Neuronal stem cell (in vitro differentiated cells): Measurements from ENCODE around the gene PTPN23. TPM values are rescaled to one million over a fixed set of nuclear protein-coding genes. Genes with fewer than 3 reads are reported as not detected.
A peak's percentile ranks its signal among the peaks of the same experiment; 100 is the strongest.

Source experiments
- DNase-seq: peaks from one replicate; pipeline ENCODE4 v3.0.0-alpha.2; 2013; ENCODE audit warnings: low spot score
- H2AFZ ChIP-seq: one replicate; pipeline ENCODE4 v1.6.1; 2013; ENCODE audit warnings: mild to moderate bottlenecking, low read length, inconsistent platforms
- H2AK5ac ChIP-seq: 2 replicates; pipeline ENCODE4 v1.6.1; 2013; ENCODE audit warnings: low read depth, mild to moderate bottlenecking, inconsistent platforms, low read length, moderate library complexity, mixed read lengths
- H2BK120ac ChIP-seq: 2 replicates; pipeline ENCODE4 v1.6.1; 2013; ENCODE audit warnings: low read depth, mild to moderate bottlenecking, inconsistent platforms, low read length, moderate library complexity, mixed read lengths
- H2BK12ac ChIP-seq: one replicate; pipeline ENCODE4 v1.6.1; 2013; ENCODE audit warnings: low read length, inconsistent platforms
- H2BK15ac ChIP-seq: 2 replicates; pipeline ENCODE4 v1.6.1; 2013; ENCODE audit warnings: mild to moderate bottlenecking, low read length, inconsistent platforms, mixed read lengths
- H2BK5ac ChIP-seq: one replicate; pipeline ENCODE4 v1.6.1; 2013; ENCODE audit warnings: inconsistent platforms, mild to moderate bottlenecking, low read length, moderate library complexity
- H3K14ac ChIP-seq: one replicate; pipeline ENCODE4 v1.6.1; 2013; ENCODE audit warnings: low read length, inconsistent platforms
- H3K18ac ChIP-seq: 2 replicates; pipeline ENCODE4 v1.6.1; 2013; ENCODE audit warnings: low read length, inconsistent platforms
- H3K23ac ChIP-seq: 2 replicates; pipeline ENCODE4 v1.6.1; 2013; ENCODE audit warnings: low read depth, mild to moderate bottlenecking, mixed read lengths, low read length, inconsistent platforms; ENCODE audit not compliant: poor library complexity
- H3K27ac ChIP-seq: replicated peaks from 3 replicates; pipeline ENCODE4 v1.5.1; 2013; ENCODE audit warnings: low read length, inconsistent platforms
- H3K27me3 ChIP-seq, 3 experiments: 2 replicates each; pipeline ENCODE4 v1.6.1; 2013; ENCODE audit warnings: low read length in 3 of 3, mild to moderate bottlenecking in 2 of 3, inconsistent platforms in 1 of 3, low read depth in 1 of 3, mixed read lengths in 1 of 3, moderate library complexity in 1 of 3; ENCODE audit not compliant: control insufficient read depth in 3 of 3, insufficient read depth in 3 of 3
- H3K36me3 ChIP-seq, 2 donors: replicated peaks in 1 of 2; 2 replicates each; pipeline ENCODE4 v1.6.1; 2013; ENCODE audit warnings: low read length in 2 of 2; ENCODE audit not compliant: control insufficient read depth in 2 of 2, insufficient read depth in 2 of 2
- H3K4ac ChIP-seq: 2 replicates; pipeline ENCODE4 v1.6.1; 2013; ENCODE audit warnings: inconsistent platforms, mild to moderate bottlenecking, low read length, moderate library complexity
- H3K4me1 ChIP-seq, 2 donors: 1 replicate in 1 of 2; 2 replicates in 1 of 2; pipeline ENCODE4 v1.6.1; 2013; ENCODE audit warnings: low read length in 2 of 2, low read depth in 1 of 2; ENCODE audit not compliant: control insufficient read depth in 2 of 2, insufficient read depth in 1 of 2
- H3K4me2 ChIP-seq: one replicate; pipeline ENCODE4 v1.6.1; 2013; ENCODE audit warnings: mild to moderate bottlenecking, low read length, inconsistent platforms; ENCODE audit not compliant: insufficient read depth, poor library complexity, severe bottlenecking
- H3K4me3 ChIP-seq, 2 donors: 2 replicates each; pipeline ENCODE4 v1.5.1; 2013; ENCODE audit warnings: low read length in 2 of 2, mild to moderate bottlenecking in 2 of 2, inconsistent platforms in 1 of 2, moderate library complexity in 1 of 2
- H3K79me1 ChIP-seq: one replicate; pipeline ENCODE4 v1.6.1; 2013; ENCODE audit warnings: low read depth, mild to moderate bottlenecking, inconsistent platforms, low read length, moderate library complexity
- H3K9ac ChIP-seq: one replicate; pipeline ENCODE4 v1.6.1; 2013; ENCODE audit warnings: mild to moderate bottlenecking, low read depth, low read length, inconsistent platforms; ENCODE audit not compliant: poor library complexity
- H3K9me3 ChIP-seq, 2 donors: replicated peaks in 1 of 2; 2 replicates each; pipeline versions ENCODE3 to v1.6.1; 2013; ENCODE audit warnings: low read length in 2 of 2, mild to moderate bottlenecking in 2 of 2, inconsistent platforms in 1 of 2, low read depth in 1 of 2, mixed read lengths in 1 of 2, moderate library complexity in 1 of 2; ENCODE audit not compliant: control insufficient read depth in 2 of 2, insufficient read depth in 1 of 2
- H4K8ac ChIP-seq: one replicate; pipeline ENCODE4 v1.6.1; 2013; ENCODE audit warnings: low read depth, mild to moderate bottlenecking, inconsistent platforms, low read length, moderate library complexity
- H4K91ac ChIP-seq: one replicate; pipeline ENCODE4 v1.6.1; 2013; ENCODE audit warnings: low read length, low read depth, mild to moderate bottlenecking, inconsistent platforms; ENCODE audit not compliant: poor library complexity
- WGBS, 2 donors: extraction: QIAGEN DNeasy Blood & Tissue Kit; methylation state at CpG; one replicate each; pipeline ENCODE4 v1.1.7; 2013; ENCODE audit warnings: missing lambda C conversion rate in 2 of 2, mixed read lengths in 1 of 2; ENCODE audit not compliant: insufficient read length in 2 of 2, insufficient replicate concordance in 1 of 2; ENCODE audit errors: extremely low coverage in 2 of 2; 5-methylcytosine and 5-hydroxymethylcytosine counted together
- polyA plus RNA-seq, 2 experiments: library from polyadenylated mRNA; stranded (reverse); fragments of 200-250 nt; gene quantifications; one replicate each; pipeline ENCODE4 v1.2.3, GENCODE V29; 2013

PTPN23 gene
- polyA plus RNA-seq (2013, experiment 1 of 2): 16.8 TPM
- 16.8 TPM for polyA plus RNA-seq (2013, experiment 2 of 2)

DNA sequence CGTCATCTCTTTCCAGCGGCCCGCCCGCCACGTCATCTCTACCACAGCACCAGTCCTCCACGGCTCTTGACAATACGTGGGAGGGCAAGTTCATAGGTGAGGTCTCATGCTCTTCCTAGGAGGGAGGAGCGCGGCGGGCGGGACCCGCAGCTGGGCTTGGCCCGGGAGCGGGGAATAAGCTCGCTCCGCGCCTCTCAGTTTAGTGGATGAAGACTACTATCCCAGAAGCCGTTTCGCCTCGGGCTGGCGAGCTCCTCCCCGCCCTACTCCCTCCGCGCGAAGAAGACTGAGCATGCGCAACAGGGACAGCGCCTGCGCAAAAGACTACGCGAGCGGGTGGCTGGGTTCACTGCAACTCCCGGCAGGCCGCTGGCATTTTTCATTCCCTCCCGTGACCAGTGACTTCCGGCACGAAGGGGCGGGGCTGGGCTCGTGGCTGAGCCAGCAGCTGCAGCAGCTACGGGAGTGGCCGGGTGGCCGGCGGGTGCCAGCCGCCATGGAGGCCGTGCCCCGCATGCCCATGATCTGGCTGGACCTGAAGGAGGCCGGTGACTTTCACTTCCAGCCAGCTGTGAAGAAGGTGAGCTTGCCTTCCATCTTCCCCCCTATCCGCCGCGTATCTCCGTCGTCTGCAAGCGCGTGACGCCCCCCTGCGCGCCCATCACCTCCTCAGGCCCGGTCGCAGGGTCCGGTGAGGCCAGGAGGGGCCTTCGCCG is at the start of gene PTPN23:
PTPN23 (plus strand) TSS at position 421 of the 716 bp plus-strand sequence; CDS start at position 497, 76 bp downstream.
- peaks cover 0 to 20% of the 10 kb centered on the region in 2 donors for H3K36me3 ChIP-seq
- H3K9me3 ChIP-seq: no peaks in the 10 kb centered on the region
- peak within 1 kb of the TSS; percentile 30 for H3K4ac ChIP-seq
- peaks cover 3% of the 10 kb centered on the region for H3K79me1 ChIP-seq
- no peaks in the 10 kb centered on the region for H3K27me3 ChIP-seq
- peak within 1 kb of the TSS; percentile 97 for H3K18ac ChIP-seq
- H2AFZ ChIP-seq: peak within 1 kb of the TSS; percentile 93
- H2BK120ac ChIP-seq: no peak within 1 kb of the TSS
- peak within 1 kb of the TSS; percentile 97 for H3K23ac ChIP-seq
- peaks cover 5 to 6% of the 10 kb centered on the region in 2 donors for H3K4me1 ChIP-seq
- peak within 1 kb of the TSS; percentile 38 for H2BK15ac ChIP-seq
- peak within 1 kb of the TSS; percentile 28 for H3K14ac ChIP-seq
- peak within 1 kb of the TSS; percentile 33 for H3K27ac ChIP-seq
- H4K8ac ChIP-seq: peak within 1 kb of the TSS; percentile 45
- peak within 1 kb of the TSS; percentile 66 for H2AK5ac ChIP-seq
- peak within 1 kb of the TSS; percentile 97 for H3K9ac ChIP-seq
- H3K4me2 ChIP-seq: peak within 1 kb of the TSS; percentile 76
- peak; percentile 99 for DNase-seq
- H3K4me3 ChIP-seq: peak within 1 kb of the TSS; percentile 81 to 95
- no peak within 1 kb of the TSS for H2BK12ac ChIP-seq
- no CpG with 5 or more reads among the region's 61 CpGs for WGBS, 2 donors
- no peak within 1 kb of the TSS for H2BK5ac ChIP-seq
- peak within 1 kb of the TSS; percentile 56 for H4K91ac ChIP-seq

DNA sequence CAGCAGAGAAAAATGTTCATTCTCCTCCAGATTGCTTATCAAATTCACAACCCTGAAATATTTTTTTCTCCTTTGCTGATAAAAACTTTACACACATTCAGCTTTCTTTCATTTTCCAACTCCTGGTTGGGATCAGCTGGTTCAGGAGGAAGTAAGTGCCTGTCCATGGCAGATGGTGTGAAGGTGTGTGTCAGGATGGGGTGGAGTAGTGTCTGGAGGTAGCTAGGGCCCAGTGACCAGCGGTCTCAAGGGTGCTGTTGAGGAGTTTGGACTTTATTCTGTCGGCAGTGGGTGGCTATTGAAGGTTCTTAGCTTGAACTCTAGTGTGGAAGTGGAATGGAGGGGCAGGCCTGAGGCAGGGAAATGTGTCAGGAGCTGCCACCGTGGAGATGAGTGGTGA is 46.9 kb upstream of the PTPN23 start:
- peak overlapping the region in 1 of 2 donors; percentile 37 for H3K4me3 ChIP-seq
- no peak overlapping the region for H2BK15ac ChIP-seq
- H4K8ac ChIP-seq: no peak overlapping the region
- no peak overlapping the region for H2BK120ac ChIP-seq
- H2BK5ac ChIP-seq: no peak overlapping the region
- no peak overlapping the region for H3K4ac ChIP-seq
- H2AFZ ChIP-seq: no peak overlapping the region
- no peak overlapping the region for H2BK12ac ChIP-seq
- no peaks in the 10 kb centered on the region for H3K79me1 ChIP-seq
- DNase-seq: no peak
- H3K36me3 ChIP-seq: peaks cover 21 to 90% of the 10 kb centered on the region in 2 donors
- no peak overlapping the region for H3K14ac ChIP-seq
- H3K4me2 ChIP-seq: no peak overlapping the region
- no peaks in the 10 kb centered on the region for H3K4me1 ChIP-seq
- WGBS, 2 donors: no CpG with 5 or more reads among the region's 3 CpGs
- H3K23ac ChIP-seq: no peak overlapping the region
- H3K27me3 ChIP-seq: no peaks in the 10 kb centered on the region
- H3K9ac ChIP-seq: no peak overlapping the region
- no peak overlapping the region for H3K18ac ChIP-seq
- H4K91ac ChIP-seq: no peak overlapping the region
- H2AK5ac ChIP-seq: no peak overlapping the region
- H3K9me3 ChIP-seq: no peaks in the 10 kb centered on the region
- no peak overlapping the region for H3K27ac ChIP-seq

DNA sequence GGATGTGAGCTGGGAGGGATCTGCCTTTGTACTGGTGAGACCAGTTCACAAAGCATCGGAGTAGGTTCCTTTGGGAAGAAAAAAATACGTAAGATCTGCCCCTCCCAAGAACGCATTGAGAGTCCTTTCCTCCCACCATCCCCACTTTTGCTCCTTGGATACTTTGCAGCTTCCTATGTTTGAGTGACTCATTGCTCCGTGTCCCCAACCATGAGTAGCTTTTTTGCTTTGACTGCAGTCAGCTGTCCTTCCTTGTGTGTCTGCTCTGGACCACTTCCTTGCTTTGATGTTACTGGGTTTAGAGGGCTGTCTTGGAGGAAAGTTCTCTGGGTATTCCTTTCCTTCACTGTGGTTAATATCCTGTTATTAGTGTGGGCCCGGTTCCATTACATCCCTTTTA is 43.2 kb upstream of the PTPN23 start:
- Histone ChIP-seq H2BK12ac (no peak overlapping the region), H3K4me3 (no peak overlapping the region), H3K27ac (no peak overlapping the region), H4K8ac (no peak overlapping the region), H3K4ac (no peak overlapping the region), H2BK120ac (no peak overlapping the region), H2AK5ac (no peak overlapping the region), H3K79me1 (no peaks in the 10 kb centered on the region), H3K14ac (no peak overlapping the region), H3K23ac (no peak overlapping the region), H3K36me3 (peaks cover 29 to 97% of the 10 kb centered on the region in 2 donors), H3K9me3 (no peaks in the 10 kb centered on the region), H2BK15ac (no peak overlapping the region), H3K9ac (no peak overlapping the region), H2AFZ (no peak overlapping the region), H3K18ac (no peak overlapping the region), H2BK5ac (no peak overlapping the region), H4K91ac (no peak overlapping the region), H3K27me3 (no peaks in the 10 kb centered on the region), H3K4me2 (no peak overlapping the region), H3K4me1 (no peaks in the 10 kb centered on the region)
- no CpG with 5 or more reads among the region's 5 CpGs for WGBS, 2 donors
- no peak for DNase-seq

GRCh38 chr3:47339951-47340350 is 40.9 kb upstream of the PTPN23 start:
- no peaks in the 10 kb centered on the region for H3K9me3 ChIP-seq
- no CpG with 5 or more reads among the region's 2 CpGs for WGBS, 2 donors
- no peak overlapping the region for H3K23ac ChIP-seq
- H3K36me3 ChIP-seq: peaks cover 29 to 97% of the 10 kb centered on the region in 2 donors
- no peak overlapping the region for H3K14ac ChIP-seq
- H3K4me1 ChIP-seq: no peaks in the 10 kb centered on the region
- H2AK5ac ChIP-seq: no peak overlapping the region
- no peak overlapping the region for H3K18ac ChIP-seq
- H2BK12ac ChIP-seq: no peak overlapping the region
- no peak overlapping the region for H3K4me2 ChIP-seq
- H2BK5ac ChIP-seq: no peak overlapping the region
- no peak overlapping the region for H3K4ac ChIP-seq
- no peak for DNase-seq
- no peak overlapping the region for H3K27ac ChIP-seq
- H4K91ac ChIP-seq: no peak overlapping the region
- no peak overlapping the region for H2BK15ac ChIP-seq
- H3K79me1 ChIP-seq: no peaks in the 10 kb centered on the region
- no peak overlapping the region for H2AFZ ChIP-seq
- no peak overlapping the region for H3K4me3 ChIP-seq
- no peak overlapping the region for H4K8ac ChIP-seq
- H2BK120ac ChIP-seq: no peak overlapping the region
- no peaks in the 10 kb centered on the region for H3K27me3 ChIP-seq
- no peak overlapping the region for H3K9ac ChIP-seq
